WI38 (cell line): Measurements from ENCODE around the gene CD8A.
"Not testable (repeated sequence)": the region's sequence is repeated elsewhere in the genome, so short reads cannot be mapped to it uniquely, and the experiment has no call there.

Experiments
- H3K4me3 ChIP-seq: 2 replicates; pipeline ENCODE4 v1.5.1; 2011; ENCODE audit warnings: low read depth, mild to moderate bottlenecking, control low read depth, low read length

CD8A gene

DNA sequence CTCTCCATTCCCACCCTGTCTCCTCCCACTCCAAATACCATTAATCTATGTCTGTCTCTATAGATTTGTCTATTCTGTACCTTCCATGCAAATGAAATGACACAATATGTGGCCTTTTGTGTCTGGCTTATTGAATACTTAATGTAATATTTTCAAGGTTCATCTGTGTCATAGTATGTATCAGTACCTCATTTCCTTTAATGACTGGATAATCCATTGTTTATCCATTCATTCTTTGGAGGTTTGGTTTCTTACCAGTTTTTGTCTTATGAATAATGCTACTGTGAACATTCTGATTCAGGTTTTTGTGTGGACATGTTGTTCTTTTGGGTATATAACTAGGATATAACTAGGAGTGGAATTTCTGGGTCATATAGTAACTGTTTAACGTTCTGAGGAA lies 55.8 kb downstream of the CD8A start:
- H3K4me3 ChIP-seq = not testable (repeated sequence)
